A673 (cell line): ENCODE measurements around the gene PARVB. TPM values are rescaled to one million over a fixed set of nuclear protein-coding genes. Genes with fewer than 3 reads are reported as not detected.

Source experiments
- BruUV-seq: library from RNA; stranded (reverse); fragments of 400-500 nt; replicated peaks from 2 replicates; lab custom pipeline; 2021; lab: Mats Ljungman, UMichigan
- CTCF ChIA-PET: fragments of 300-600 bp; sonication (Branson Sonifier 250); formaldehyde crosslinking; loops from one replicate; lab custom pipeline; 2022; ENCODE audit warnings: antibody characterized with exemption; lab: Charles Lee
- POLR2A ChIA-PET: fragments of 300-600 bp; sonication (Branson Sonifier 250); formaldehyde crosslinking; loops from one replicate; lab custom pipeline; 2022; ENCODE audit warnings: antibody characterized with exemption; ENCODE audit not compliant: low non-redundant PET; lab: Charles Lee
- DNase-seq: peaks from one replicate; pipeline ENCODE4 v3.0.0-alpha.2; 2015; ENCODE audit warnings: low spot score
- H3K27ac ChIP-seq: fragments of 200-600 bp; sonication (generic); 2 replicates; pipeline ENCODE4 v1.5.1; 2016; ENCODE audit warnings: mixed run types, low read depth, mild to moderate bottlenecking, mixed read lengths, antibody characterized with exemption, low read length; ENCODE audit not compliant: poor library complexity, severe bottlenecking
- H3K27me3 ChIP-seq: fragments of 200-600 bp; sonication (generic); replicated peaks from 2 replicates; pipeline ENCODE4 v1.6.1; 2017; ENCODE audit warnings: mixed run types, low read depth, mild to moderate bottlenecking, mixed read lengths, antibody characterized with exemption, low read length; ENCODE audit not compliant: insufficient read depth, poor library complexity
- H3K36me3 ChIP-seq: fragments of 200-600 bp; sonication (generic); 2 replicates; pipeline ENCODE4 v1.6.1; 2016; ENCODE audit warnings: mixed run types, mild to moderate bottlenecking, mixed read lengths, antibody characterized with exemption, low read length; ENCODE audit not compliant: insufficient read depth, poor library complexity, severe bottlenecking
- H3K4me1 ChIP-seq: fragments of 200-600 bp; sonication (generic); 2 replicates; pipeline ENCODE4 v1.6.1; 2017; ENCODE audit warnings: mixed run types, mild to moderate bottlenecking, mixed read lengths, antibody characterized with exemption, low read length; ENCODE audit not compliant: insufficient read depth, poor library complexity, severe bottlenecking
- H3K4me3 ChIP-seq: fragments of 200-600 bp; sonication (generic); 2 replicates; pipeline ENCODE4 v1.5.1; 2016; ENCODE audit warnings: low read depth, mixed run types, mild to moderate bottlenecking, mixed read lengths, low read length; ENCODE audit not compliant: poor library complexity, severe bottlenecking
- H3K9me3 ChIP-seq: fragments of 200-600 bp; sonication (generic); 2 replicates; pipeline ENCODE4 v1.6.1; 2016; ENCODE audit warnings: mixed run types, low read depth, mild to moderate bottlenecking, mixed read lengths, antibody characterized with exemption, low read length; ENCODE audit not compliant: poor library complexity, severe bottlenecking
- EZH2 ChIP-seq: fragments of 200-600 bp; sonication (generic); IDR thresholded peaks from 2 replicates; pipeline ENCODE4 v1.6.1; 2017; ENCODE audit warnings: borderline replicate concordance, low read depth, mild to moderate bottlenecking, mixed read lengths, antibody characterized with exemption, low read length; ENCODE audit not compliant: poor library complexity, severe bottlenecking
- intact Hi-C: fragments of 100-400 bp; cut with micrococcal nuclease; formaldehyde crosslinking; loops from one replicate; pipeline ENCODE4 v1.10.0; 2022; ENCODE audit not compliant: unreplicated experiment
- total RNA-seq: library from RNA; stranded (reverse); gene quantifications from 2 replicates; pipeline ENCODE4 v1.2.3, GENCODE V29; 2021
- TF ChIP-seq, protein P1 (sequence below): fragments of 300-800, 200-600 bp; sonication (generic); conservative IDR thresholded peaks from 2 replicates; pipeline ENCODE4 v1.5.1; 2017; ENCODE audit warnings: low read depth, mild to moderate bottlenecking, antibody characterized with exemption, low read length, moderate library complexity, mixed read lengths

The PARVB gene
- total RNA-seq, 1 experiment from 2014 or later, result 18.3 TPM

DNA sequence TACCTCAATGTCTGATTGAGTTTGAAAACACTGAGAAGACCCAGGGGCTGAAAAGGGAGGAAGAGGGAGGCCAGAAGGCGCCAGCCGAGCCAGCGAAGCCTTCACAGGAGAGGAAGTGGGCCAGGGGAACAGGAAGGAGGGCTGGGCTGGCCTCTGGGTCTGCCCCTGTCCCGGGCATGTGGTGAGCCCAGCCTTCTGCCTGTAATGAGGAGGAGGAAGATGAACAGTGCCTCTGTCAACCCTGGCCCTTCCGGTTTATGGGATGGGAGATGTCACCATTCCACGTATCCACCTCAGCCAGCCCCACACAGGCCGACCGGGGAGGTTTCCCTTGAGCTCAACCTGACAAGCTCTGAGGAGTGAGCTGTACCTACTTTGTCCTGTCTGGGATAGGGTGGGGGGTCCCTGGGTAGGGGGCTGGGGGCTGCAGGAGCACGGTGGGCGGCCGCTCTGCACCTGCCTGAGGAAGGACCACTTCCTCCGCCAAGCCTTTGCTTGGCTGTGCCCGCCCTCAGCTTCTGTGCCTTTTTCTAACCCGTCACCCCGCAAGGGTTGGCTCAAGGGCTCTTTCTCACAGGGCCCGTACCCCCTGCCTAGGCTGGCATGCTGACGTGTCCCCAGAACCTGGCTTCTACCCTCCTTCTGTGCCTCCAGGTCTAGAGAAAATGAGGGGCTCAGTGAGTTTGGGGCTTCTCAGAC, 158.6 kb downstream of the PARVB start:
- TF ChIP-seq EZH2, result no peak
- TF ChIP-seq, protein P1, sequence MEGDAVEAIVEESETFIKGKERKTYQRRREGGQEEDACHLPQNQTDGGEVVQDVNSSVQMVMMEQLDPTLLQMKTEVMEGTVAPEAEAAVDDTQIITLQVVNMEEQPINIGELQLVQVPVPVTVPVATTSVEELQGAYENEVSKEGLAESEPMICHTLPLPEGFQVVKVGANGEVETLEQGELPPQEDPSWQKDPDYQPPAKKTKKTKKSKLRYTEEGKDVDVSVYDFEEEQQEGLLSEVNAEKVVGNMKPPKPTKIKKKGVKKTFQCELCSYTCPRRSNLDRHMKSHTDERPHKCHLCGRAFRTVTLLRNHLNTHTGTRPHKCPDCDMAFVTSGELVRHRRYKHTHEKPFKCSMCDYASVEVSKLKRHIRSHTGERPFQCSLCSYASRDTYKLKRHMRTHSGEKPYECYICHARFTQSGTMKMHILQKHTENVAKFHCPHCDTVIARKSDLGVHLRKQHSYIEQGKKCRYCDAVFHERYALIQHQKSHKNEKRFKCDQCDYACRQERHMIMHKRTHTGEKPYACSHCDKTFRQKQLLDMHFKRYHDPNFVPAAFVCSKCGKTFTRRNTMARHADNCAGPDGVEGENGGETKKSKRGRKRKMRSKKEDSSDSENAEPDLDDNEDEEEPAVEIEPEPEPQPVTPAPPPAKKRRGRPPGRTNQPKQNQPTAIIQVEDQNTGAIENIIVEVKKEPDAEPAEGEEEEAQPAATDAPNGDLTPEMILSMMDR, result no peak
- Histone ChIP-seq H3K4me1 (peaks cover 13% of the 10 kb centered on the region), H3K36me3 (no peaks in the 10 kb centered on the region), H3K27ac (no peak overlapping the region), H3K27me3 (no peaks in the 10 kb centered on the region), H3K4me3 (no peak overlapping the region), H3K9me3 (no peaks in the 10 kb centered on the region)
- DNase-seq, result no peak
- ChIA-PET POLR2A (no interaction called here), CTCF (no interaction called here)
- no TSS peak for BruUV-seq
- intact Hi-C loops, result no loop called here

DNA sequence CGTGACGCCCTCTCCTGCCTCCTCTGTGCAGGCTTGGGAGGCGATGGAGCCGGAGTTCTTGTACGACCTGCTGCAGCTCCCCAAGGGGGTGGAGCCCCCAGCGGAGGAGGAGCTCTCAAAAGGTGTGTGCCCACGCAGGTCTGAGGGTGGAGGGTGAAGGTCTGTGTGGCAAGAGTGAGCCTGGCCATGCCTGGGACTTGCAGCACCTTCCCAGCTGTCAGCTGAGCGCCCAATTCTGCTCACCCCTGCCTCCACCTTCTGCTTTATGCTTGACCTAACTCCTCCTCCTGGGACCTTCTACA, 159.1 kb downstream of the PARVB start:
- CTCF ChIA-PET, result no interaction called here
- TF ChIP-seq EZH2, result no peak
- TF ChIP-seq, protein P1, result no peak
- no peak overlapping the region for H3K27ac ChIP-seq
- no peaks in the 10 kb centered on the region for H3K27me3 ChIP-seq
- H3K4me3 ChIP-seq, result no peak overlapping the region
- no TSS peak for BruUV-seq
- H3K4me1 ChIP-seq, result peaks cover 13% of the 10 kb centered on the region
- POLR2A ChIA-PET, result no interaction called here
- no peak for DNase-seq
- H3K9me3 ChIP-seq, result no peaks in the 10 kb centered on the region
- H3K36me3 ChIP-seq, result no peaks in the 10 kb centered on the region
- intact Hi-C loops, result no loop called here

DNA sequence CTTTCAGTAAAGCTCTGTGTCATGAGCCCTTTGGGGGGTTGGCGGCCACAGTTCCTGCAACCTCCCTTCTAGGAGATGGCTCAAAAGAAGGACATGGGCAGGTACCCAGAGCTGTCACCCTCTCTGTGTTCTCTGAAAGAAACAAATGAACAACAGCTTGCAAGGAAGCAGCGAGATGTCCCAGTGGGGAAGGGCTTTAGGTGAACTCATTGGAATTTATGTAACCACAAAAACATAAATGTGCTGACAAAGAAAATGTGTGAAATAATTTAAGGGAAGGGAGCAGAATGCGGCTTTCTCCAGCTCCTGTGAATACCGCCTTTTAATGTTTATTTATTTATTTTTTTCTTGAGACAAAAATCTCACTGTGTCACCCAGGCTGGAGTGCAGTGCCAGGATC, 159.9 kb downstream of the PARVB start:
- Histone ChIP-seq H3K4me3 (no peak overlapping the region), H3K9me3 (no peaks in the 10 kb centered on the region), H3K27me3 (no peaks in the 10 kb centered on the region), H3K4me1 (peaks cover 13% of the 10 kb centered on the region), H3K27ac (no peak overlapping the region), H3K36me3 (no peaks in the 10 kb centered on the region)
- BruUV-seq, result no TSS peak
- DNase-seq, result no peak
- CTCF ChIA-PET, result no interaction called here
- TF ChIP-seq, protein P1, result no peak
- TF ChIP-seq EZH2, result no peak
- POLR2A ChIA-PET, result no interaction called here
- intact Hi-C loops, result no loop called here
